Measurements from ENCODE around the gene ZNF777. TPM values are rescaled to one million over a fixed set of nuclear protein-coding genes. Genes with fewer than 3 reads are reported as not detected.

ZNF777 gene
- total and polyA plus RNA-seq, 5 donors from 2014 or later = 0.46 to 13.4 (median 1.4) TPM

Other genes starting within 250 kb of the ZNF777 start
- 14.2 TPM for gene ZNF212, start 221.4 kb downstream of the ZNF777 start, total RNA-seq
- gene ZNF212, start 221.4 kb downstream of the ZNF777 start, polyA plus RNA-seq = 10 to 100 TPM in 1 of 4 donors, 1 to 10 TPM in 3; 3.3 to 12.6 (median 6.4) TPM
- gene ZNF783, start 198.9 kb downstream of the ZNF777 start, total RNA-seq = 30.2 TPM
- gene ZNF783, start 198.9 kb downstream of the ZNF777 start, polyA plus RNA-seq = 1 to 10 TPM; 2.7 to 5.3 (median 4.7) TPM
- 33.9 TPM for gene ZNF746, start 36.7 kb upstream of the ZNF777 start, total RNA-seq
- gene ZNF746, start 36.7 kb upstream of the ZNF777 start, polyA plus RNA-seq = 10 to 100 TPM in 2 of 4 donors, 1 to 10 TPM in 2; 8.2 to 11.5 (median 9.7) TPM

All from CD4-positive, CD25-positive, alpha-beta regulatory T cell (primary cell).